HG03575 (cell line): ENCODE results near the gene DCLK2.

ENCODE experiments used
- ATAC-seq: cut with Tn5 transposase; IDR thresholded peaks from one replicate; pipeline ENCODE4 v1.9.1; 2021; ENCODE audit not compliant: unreplicated experiment, insufficient number of reproducible peaks, low FRiP score; ENCODE audit errors: extremely low read depth

The DCLK2 gene

DNA sequence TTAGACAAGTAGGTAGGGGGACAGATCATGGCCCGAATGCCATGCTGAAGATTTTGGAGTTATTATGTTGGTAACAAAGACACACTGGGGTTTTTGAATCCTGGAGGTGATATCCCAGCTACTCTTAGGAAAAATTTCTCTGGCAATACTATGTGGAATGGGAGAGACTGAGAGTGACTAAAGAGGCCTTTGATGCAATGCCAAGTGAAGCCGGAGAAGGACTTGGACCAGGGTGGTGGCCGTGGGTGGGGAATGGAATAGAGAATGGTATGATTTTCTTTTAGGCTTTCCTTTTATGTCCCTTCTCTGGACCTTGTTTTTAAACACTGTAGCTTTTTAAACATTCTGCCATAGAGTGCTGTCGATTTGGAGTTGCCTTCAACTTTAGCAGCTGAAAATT is 141.6 kb downstream of the DCLK2 start:
- no peak for ATAC-seq

- no peak for ATAC-seq
Observed at GRCh38 chr4:150224896-150225591, 146.8 kb downstream of the DCLK2 start.

DNA sequence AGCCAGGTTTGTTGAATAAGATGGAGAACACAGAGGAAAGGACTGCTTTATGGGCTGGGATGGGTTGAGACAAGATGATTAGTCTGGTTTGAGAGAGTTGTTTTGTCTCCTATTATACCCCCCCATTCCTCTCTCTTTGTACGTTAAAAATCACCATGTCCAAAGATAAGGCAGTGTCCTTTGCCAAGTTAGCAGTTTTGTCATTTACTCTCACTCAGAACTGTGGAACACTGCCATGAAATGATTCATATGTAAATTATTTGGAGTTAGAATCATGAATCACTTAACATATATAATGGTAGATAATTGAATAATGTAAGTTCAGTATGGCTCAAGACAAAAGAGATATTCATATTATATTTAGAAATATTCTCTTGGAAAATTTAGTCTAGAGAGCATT is 151.3 kb downstream of the DCLK2 start:
- ATAC-seq, result no peak

DNA sequence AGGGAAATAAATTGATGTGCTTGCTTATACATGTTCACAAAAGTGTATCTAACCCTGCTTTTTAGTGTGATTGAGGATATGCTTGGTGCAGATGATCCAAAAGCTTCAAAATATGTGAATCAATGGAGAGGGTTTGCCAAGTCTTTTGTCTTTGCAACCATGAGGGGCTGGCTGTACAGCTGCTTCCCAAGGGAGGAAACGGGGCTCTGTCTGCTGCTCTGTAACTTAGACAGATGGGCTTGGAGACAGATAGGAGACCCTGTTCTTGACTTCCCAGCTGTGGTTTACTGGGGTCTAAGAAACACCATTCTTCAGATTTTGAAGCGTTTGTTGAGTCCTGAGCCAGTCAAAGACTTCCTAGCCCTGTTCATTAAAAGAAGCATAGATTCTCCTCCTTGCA is 152.3 kb downstream of the DCLK2 start:
- no peak for ATAC-seq

DNA sequence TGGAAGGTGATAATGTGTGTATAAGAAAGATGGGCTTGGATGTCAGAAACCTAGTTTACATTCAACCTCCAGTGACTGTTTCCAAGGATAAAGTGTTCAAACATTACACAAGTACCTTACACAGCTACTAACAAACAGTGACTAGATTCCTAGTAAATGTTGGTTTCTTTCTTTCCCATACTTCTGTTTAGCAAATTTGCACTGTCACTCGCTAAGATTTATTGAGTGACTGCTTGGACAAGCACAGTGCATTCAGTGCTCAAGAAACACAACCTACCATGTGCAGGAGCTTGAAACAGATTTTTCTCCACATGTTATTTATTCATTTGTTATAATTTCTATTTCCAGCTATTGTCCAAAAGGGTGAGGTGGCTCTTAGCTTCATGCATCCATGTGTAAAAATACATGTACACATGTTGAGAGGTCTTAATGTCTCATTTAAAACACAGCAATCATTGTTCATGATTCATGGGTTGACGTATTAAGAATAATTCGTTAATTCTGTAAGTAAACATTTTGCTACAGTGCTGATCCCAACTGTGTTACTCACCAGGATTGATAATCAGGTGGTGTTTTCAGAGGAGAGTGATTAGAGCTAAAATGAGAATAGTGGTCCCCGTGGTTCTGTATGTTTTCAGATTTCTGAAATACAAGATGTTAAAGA is 153.0 kb downstream of the DCLK2 start:
- ATAC-seq, result no peak

DNA sequence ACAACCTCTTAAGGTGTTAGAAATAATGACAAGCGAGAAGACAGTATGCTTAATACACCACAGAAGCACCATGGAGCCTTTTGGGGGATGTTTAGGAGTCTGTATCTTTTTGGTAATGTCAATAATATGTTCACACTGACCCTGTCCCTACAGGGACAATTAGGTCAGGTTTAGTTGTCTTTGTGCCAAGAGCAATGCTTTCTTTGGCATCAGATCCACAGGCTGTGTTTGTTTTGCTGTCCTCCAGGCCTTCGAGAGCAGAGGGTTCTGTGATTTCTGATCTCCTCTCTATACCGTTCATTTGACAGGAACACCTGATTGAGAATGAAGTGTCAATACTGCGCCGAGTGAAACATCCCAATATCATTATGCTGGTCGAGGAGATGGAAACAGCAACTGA is 153.8 kb downstream of the DCLK2 start:
- no peak for ATAC-seq

GRCh38 chr4:150234246-150234645 is 156.0 kb downstream of the DCLK2 start:
- no peak for ATAC-seq

GRCh38 chr4:150235317-150235716 is 157.1 kb downstream of the DCLK2 start:
- no peak for ATAC-seq

- ATAC-seq, result no peak
Observed at GRCh38 chr4:150235808-150236271, 157.6 kb downstream of the DCLK2 start.

GRCh38 chr4:150236626-150237025 is 158.4 kb downstream of the DCLK2 start:
- ATAC-seq, result no peak

DNA sequence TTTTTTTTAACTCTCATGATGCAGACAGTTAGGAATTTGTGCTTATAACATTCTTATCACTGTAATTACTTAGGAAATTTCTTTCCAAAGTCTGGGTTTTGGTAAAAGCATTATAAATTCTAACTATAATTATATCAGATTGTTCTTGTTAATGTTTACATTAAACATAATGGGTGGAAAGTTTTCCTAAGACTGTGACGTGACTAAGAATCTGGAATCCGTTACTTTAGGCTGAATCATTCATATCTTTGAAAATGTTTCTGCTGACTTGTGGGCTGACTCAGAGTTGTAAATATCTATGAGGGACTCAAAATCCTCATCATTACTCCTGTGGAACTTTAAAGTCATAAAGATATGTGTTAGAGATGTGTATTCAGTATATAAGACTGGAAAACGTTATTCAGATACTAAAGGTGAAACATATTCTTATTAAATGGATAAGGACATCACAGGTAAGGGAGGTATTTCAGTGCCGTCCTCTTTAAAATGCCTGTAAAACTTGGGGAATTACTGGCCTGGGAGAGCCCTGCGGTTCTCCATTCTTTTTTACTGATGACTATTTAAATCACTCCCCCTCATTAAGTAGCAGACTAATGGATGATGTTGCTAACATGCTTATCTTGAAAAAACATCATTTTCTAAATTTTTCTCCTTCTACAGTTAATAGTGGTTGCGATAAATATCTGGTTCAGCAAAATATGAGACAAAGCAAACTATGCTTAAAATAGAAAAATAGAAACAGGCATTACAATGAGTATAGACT is 159.0 kb downstream of the DCLK2 start:
- no peak for ATAC-seq

- ATAC-seq, result no peak
Observed at GRCh38 chr4:150238591-150238990, 160.3 kb downstream of the DCLK2 start.

GRCh38 chr4:150240011-150240410 is 161.8 kb downstream of the DCLK2 start:
- no peak for ATAC-seq

DNA sequence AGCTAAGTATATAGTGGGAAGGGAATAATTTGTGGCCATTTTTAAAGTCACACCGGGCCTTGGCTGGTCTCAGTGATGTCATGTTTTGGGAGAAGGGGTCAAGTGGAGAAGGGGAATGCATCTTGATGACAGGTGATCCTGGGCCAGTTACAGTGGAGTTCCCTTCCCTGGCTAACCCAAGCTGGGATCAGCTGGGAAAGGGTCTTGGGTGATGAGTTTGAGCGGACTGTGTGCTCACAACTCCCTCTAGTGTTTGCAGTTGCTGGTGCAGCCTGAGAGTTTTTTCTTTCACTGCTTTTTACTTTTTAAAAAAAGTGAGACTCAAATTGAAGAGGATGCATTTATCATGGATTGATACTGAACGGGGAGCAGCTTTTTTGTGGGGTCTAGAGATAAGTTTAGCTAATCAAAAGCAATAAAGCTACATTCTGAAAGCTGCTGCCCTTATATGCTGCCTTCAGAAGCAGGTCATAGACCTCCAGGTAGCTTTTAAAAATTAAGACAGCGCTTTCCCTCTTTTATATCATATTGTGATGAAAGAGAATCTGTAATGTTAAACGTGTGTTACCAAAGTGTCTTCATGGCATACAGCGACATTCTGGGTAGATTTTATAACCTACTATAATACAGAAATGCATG is 164.7 kb downstream of the DCLK2 start:
- ATAC-seq, result no peak

GRCh38 chr4:150243932-150244331 is 165.7 kb downstream of the DCLK2 start:
- no peak for ATAC-seq

DNA sequence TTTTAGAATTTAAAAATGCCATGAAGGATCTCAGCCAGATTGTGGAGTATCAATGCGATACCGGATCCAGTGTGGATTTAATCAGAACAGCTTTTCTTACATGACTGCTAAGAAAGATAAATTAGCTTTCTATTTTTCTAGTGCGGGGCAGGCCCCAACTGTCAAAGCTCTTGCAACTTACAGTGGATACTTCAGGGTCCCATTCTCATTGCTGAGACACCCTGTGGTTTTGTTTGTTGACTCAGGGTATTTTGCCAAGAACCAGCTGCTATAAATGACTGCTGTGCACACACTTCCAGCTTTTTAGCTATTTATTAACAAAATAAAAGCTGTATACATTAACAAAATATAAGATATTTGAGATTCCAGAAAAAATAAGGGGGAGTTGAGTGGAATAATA is 166.4 kb downstream of the DCLK2 start:
- no peak for ATAC-seq

DNA sequence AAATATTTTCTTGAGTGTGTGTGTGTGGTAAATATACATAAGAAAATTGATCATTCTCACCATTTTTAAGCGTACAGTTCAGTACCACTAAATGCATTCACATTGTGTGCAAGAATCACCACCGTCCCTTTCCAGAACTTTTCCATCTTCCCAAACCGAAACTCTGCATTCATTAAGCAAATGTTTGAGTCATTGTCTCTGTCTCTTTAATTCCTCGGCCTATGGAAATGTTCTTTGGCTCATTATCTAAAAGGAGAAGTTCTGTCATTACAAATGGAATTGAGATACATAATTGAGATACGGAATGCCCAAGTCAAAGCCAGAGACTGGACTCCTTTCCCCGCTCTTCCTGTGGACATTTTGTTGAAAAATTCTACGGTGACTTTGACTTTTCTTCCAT is 168.9 kb downstream of the DCLK2 start:
- no peak for ATAC-seq

DNA sequence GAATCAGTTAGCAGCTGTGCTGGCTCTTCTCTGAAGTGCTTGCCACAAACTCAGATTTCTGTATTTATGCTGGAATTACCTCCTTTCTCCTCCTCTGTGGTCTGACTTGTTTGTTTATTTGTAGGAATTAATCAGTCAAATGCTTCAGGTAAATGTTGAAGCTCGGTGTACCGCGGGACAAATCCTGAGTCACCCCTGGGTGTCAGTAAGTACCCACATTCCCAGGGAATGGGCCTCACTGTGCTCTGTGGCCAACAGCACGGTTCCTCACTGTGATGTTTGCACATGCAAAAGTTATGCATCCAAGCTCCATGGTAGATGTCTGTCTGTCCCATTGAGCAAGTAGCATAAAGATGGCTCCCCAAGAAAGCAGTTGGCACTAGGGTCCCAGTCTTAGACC is 169.9 kb downstream of the DCLK2 start:
- no peak for ATAC-seq

DNA sequence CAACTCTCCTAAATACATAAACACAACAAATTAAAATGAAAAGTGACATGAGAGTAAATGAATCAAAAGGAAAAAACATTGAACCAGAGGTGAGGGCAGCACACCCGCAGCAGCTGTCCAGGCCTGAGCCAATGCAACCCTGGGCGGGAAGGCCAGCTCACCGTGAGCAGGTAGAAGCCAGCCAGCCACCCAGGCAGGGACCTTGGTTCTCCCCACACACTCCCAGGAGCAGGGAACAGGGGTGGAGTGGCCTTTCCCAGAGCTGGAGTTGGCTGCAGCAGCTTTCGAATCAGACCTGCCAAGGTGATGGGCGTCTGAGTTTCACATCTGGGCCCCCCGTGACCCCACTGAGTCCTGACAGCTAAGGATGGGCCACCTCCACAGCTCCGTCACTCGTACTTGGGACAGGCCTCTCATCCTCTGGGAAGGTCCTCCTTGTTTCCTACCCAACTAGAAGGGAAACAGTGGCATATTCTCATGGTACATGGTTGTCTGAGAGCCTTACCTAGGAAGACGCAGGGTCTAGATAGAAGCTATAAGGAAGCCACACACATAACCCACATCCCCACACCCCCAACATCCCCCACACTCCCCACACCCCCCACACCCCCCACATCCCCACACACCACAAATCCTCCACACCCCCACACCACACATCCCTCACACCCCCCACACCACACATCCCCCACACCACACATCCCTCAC is 172.2 kb downstream of the DCLK2 start:
- no peak for ATAC-seq
